IPS-18c (cell line): Measurements from ENCODE around the gene BBS2.

Experiments used
- H3K4me3 ChIP-seq: 2 replicates; pipeline ENCODE4 v1.7.0; 2013; ENCODE audit warnings: low read depth, mild to moderate bottlenecking, low read length, moderate library complexity; ENCODE audit not compliant: insufficient read depth
- H3K9me3 ChIP-seq: one replicate; pipeline ENCODE4 v1.6.1; 2013; ENCODE audit warnings: mild to moderate bottlenecking, low read length, moderate library complexity; ENCODE audit not compliant: control insufficient read depth, insufficient read depth

The BBS2 gene, protein sequence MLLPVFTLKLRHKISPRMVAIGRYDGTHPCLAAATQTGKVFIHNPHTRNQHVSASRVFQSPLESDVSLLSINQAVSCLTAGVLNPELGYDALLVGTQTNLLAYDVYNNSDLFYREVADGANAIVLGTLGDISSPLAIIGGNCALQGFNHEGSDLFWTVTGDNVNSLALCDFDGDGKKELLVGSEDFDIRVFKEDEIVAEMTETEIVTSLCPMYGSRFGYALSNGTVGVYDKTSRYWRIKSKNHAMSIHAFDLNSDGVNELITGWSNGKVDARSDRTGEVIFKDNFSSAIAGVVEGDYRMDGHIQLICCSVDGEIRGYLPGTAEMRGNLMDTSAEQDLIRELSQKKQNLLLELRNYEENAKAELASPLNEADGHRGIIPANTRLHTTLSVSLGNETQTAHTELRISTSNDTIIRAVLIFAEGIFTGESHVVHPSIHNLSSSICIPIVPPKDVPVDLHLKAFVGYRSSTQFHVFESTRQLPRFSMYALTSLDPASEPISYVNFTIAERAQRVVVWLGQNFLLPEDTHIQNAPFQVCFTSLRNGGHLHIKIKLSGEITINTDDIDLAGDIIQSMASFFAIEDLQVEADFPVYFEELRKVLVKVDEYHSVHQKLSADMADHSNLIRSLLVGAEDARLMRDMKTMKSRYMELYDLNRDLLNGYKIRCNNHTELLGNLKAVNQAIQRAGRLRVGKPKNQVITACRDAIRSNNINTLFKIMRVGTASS

DNA sequence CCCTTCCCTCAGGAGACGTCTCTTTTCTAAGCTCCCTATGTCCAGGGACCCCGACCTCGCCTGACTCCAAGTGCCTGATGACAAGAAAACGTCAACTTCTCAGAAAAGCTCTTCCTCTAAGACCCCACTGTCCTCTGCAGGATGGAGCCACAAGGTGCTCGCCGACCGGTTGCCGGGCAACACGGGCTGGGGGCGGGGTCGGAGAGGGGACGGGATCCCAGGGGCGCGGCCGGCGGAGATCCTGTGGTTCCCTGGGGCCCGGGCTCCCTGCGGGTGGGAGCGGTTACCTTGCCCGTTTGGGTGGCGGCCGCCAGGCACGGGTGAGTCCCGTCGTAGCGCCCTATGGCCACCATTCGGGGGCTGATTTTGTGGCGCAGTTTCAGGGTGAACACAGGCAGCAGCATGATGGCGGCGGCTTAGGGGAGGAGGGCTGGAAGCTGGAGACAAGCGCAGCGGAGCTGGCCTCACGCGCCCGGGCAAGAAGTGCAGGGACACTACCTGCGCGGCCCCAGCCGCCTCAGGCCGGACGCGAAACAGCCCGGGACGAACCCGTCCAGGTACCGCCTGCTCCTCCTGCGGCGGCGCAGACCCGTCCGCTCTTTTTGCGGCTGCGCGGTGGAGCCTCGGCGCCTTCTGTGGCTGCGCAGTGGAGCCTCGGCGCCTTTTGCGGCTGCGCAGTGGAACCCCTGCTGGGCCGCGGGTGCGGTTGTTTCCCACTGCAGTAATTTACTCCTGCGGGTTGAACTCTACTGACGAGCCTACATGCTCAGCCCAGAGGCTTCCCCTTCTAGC, at the start of gene BBS2:
TSS of gene BBS2 (minus strand) at position 566 of the 792 bp plus-strand sequence. CDS start at position 404, 162 bp downstream.
- H3K9me3 ChIP-seq, result no peaks in the 10 kb centered on the region
- H3K4me3 ChIP-seq, result peak within 1 kb of the TSS; percentile 75

DNA sequence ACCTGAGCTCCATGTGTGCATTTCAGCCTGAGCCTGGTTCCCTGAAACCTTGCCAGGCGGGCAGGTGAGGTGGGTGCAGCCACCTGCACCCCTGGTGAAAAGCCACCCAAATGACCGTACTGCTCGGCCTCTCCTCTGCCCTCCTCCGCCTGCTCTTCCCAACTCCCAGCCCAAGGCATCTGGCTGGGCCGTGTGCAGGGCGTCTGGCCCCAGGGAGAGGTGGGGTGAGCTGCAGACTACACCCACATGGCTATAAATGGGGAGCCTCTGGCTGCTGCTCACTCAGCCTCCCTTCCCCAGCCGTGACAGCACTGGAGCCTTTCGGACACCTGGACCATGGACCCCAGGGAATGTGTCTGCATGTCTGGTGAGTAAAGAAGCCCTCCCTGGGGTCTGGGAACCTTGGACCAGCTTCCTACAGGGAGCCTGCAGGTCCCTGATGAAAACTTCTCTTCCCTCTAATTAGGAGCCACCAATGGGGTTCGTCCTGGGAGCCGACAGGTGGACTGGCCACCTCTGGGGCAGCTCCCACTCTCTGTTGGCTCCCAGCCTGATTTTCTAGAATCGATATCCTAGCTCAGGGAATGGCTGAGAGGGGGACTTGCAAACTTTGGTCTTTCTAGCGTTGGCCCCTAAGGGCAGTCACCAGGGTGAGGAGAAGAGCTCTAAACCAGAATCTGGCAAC, 45.1 kb upstream of the BBS2 start, which contains the start of gene MT4:
TSS of gene MT4 (plus strand) at position 281 of the 685 bp plus-strand sequence. CDS start at position 337, 56 bp downstream.
- H3K4me3 ChIP-seq, result no peak within 1 kb of the TSS
- no peaks in the 10 kb centered on the region for H3K9me3 ChIP-seq

DNA sequence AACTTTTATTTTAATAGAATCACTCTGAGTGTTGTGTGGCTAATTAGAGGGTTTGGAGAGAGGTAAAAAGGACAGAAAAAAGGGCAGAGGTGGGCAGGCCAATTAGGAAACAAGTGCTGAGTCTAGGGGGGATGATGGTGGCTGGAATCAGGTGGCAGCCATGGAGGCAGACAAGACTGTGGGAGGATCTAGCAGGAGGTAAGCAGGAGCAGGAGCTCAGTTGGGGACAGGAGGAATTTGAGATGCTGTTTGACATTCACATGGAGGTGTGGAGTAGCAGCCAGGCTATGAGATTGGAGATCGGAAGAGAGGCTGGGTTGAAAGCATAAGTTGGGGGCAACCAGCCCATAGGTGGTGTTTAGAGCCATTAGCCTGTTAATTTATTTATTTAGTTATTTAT, 41.3 kb upstream of the BBS2 start:
- no peaks in the 10 kb centered on the region for H3K9me3 ChIP-seq
- H3K4me3 ChIP-seq, result no peak overlapping the region

DNA sequence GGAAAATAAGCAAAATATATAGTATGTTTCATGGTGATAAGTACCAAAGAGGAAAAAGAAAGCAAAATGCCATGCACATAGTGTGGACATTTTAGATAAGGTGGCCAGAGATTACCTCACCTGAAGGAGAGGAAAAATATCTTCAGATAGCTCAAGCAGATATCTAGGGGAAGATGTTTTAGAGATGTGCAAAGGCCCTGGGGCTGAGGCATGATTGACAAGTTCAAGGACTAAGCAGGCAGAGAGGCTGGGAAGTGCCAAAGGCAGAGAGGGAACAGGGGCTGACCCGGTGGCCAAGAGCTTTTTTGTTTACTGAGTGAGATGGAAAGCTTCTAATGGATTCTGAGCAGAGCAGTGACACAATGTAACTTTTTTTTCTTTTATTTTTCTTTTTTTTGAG, 40.6 kb upstream of the BBS2 start:
- Histone ChIP-seq H3K9me3 (no peaks in the 10 kb centered on the region), H3K4me3 (no peak overlapping the region)

DNA sequence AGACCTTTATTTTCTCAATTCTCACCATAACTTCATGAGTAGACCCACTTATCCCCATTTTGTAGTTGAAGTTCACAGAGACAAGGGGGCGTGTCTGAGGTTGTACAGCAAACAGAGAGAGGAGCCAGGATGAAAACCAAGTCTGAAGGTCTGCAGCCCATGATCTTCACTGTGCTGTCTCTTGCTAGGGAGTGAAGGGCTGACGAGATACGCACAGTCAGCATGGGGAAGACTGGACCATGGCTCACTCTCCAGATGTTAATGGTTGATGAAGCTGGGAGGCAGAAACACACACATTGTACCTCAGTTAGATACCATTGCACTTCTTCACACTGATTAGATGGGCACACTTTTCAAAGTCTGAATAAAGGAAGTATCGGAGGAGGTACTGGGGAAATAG, 39.3 kb upstream of the BBS2 start:
- Histone ChIP-seq H3K4me3 (no peak overlapping the region), H3K9me3 (no peaks in the 10 kb centered on the region)

DNA sequence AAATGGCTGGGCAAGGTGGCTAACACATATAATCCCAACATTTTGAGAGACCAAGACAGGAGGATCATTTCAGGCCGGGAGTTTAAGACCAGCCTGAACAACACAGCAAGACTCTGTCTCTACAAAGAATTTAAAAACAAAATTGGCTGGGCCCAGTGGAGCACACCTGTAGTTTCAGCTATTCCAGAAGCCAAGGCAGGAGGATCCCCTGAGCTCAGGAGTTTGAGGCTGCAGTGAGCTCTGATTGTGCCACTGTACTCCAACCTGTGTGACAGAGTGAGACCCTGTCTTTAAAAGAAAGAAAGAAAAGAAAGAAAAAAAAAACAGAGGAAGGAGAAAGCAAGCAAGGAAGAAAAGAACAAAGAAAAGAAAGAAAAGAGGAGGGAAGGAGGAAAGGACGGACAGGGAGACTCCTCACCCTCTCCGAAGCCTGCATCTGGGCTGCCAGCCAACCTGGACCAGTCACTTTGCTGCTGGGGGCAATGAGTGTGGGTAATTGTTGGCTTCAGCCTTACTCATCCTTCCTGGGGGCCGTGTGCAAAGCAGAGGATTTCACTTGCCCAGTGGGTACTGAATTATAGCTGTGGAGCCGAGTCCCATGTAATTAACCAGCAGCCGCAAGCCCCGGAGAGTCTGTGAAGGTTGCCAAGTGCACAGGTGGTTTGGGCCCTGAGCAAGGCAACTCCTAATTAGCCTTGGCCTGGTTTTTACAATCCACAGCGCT, 38.4 kb upstream of the BBS2 start:
- Histone ChIP-seq H3K4me3 (no peak overlapping the region), H3K9me3 (no peaks in the 10 kb centered on the region)

DNA sequence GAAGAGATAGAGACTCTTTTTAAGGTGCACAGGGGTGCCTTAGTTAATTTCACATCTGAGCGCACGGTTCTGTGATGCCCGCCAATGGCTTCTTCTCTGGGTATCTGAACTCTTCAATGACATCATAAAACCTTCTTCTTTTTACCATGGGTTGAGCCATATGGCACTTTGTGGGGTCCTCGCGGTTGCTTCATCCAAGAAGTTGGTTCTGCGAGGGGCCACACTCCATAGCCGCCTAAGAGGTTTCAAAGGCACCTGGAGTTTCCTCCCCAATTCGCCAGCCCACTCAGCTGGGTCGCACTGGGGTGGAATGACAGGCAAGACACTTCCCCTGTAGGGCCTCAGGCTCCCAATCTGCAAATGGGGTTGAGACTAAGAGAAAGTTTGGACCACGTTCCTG, 34.6 kb upstream of the BBS2 start:
- H3K9me3 ChIP-seq, result no peaks in the 10 kb centered on the region
- no peak overlapping the region for H3K4me3 ChIP-seq

DNA sequence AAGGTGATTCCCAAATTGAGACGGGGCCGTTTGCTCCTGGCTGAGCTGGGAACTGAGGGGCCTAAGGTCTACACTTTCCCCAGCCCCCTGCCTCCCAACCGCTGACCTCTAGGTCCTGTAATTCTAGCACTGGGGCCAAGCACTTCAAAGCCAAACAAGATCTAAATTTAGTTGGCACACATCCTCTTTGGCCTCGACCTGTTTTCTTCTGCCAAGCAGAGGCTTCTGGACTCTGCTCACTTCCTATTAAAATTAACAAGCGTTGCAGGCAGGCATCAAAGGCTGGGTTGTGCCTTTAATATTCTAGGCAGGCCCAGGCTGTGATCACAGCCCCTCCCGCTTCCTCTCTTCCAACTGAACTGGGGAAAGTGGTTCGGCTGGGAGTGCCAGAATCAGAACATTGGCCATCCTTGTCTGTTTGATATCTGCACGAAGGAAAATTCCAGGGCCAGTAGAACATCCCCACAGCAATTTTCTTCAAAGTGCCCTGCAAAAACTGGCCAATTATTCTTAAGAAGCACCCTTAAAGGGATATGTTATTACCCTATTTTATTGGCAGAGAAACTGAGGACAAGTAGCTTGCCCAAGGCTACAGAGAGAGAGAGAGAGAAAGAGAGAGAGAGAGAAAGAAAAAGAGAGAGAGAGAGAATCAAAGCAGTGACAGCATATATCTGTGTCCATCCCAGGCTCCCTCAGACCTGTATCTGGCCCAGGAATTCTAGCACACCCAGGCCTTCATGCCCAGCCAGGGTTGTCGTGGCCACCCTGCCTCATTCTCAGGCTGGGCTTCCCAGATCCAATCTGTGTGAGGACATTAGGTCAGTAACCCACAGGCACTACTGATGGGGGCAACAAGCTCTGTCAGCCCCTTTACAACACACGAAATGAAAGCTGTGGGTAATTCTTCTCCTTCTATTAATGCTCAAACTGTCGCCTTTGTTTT, 32.2 kb upstream of the BBS2 start:
- Histone ChIP-seq H3K9me3 (no peaks in the 10 kb centered on the region), H3K4me3 (no peak overlapping the region)

DNA sequence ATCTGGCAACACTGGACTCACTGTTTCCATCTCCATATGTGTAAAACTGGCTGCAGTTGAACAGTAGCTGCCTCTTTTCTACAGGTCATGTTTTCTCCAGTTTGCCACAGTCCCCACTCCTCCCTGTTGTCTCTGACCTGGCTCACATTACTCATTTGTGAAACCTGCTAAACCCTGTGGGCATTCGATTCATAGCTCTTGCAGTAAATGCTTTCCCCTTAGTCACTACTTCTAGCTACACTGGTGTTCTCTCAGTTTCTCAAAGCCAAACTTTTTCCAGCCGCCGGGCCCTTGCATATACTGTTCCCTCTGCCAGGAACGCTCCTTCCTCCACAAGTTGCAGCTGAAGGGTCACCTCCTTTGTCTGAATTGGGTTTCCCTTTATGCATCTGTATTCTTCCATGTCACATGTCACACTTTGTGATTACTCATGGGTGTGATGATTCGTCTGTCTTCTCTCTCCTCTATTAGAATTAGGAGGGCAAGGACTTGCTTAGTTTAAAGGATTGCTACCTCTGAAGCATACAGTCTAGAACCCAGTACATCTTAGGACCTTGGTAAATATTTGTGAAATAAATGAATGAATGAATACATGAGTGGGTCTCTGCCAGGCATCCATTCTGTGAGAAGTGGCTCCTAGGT, 30.0 kb upstream of the BBS2 start:
- no peaks in the 10 kb centered on the region for H3K9me3 ChIP-seq
- no peak overlapping the region for H3K4me3 ChIP-seq

DNA sequence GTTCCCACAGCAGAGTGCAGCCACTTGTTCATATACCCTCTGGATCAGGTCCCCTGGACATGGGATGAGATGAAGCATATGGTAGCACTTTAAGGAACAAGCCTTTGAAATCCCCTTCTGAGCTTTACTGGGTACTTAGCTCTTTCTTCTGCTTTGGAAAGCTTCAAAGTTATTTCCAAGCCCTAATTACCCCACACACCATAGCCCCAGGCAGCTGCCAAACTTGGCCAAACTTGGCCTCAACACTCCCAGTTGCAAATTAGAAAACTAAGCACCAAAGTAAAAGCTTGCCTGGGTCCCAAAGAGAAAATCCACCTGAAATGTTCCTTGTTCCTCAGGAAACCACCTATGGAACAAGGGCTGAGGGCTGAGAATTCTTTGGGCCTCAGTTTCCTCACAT, 29.3 kb upstream of the BBS2 start:
- H3K9me3 ChIP-seq, result no peaks in the 10 kb centered on the region
- H3K4me3 ChIP-seq, result no peak overlapping the region

DNA sequence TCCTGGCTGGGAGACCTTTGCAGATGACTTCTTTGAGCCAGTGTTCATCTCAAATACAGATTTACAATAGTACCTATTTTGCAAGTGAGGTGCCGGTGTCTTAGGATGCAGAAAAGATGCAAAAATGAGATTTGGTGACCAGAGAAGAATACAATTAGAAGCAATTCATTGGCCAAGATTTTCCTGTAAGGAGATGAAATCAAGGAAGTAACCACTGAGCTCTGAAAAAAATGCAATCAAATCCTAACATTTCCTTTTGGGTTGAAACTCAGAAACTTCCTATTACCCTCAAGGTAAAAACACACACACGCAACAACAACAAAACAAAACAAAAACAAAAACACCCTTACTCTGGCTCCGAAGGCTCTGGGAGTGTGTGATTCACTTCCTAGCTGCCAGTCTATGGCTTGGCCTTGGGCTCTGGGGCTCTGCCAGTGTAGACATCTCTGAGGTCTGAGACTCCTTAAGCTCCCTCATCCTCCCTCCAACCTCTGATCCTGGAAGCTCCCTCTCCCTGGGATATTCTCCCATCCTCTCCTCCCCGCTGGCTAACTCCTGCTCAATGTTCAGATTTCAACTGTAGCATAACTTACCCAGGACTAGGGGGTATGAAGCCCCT, 28.2 kb upstream of the BBS2 start:
- Histone ChIP-seq H3K4me3 (no peak overlapping the region), H3K9me3 (no peaks in the 10 kb centered on the region)

DNA sequence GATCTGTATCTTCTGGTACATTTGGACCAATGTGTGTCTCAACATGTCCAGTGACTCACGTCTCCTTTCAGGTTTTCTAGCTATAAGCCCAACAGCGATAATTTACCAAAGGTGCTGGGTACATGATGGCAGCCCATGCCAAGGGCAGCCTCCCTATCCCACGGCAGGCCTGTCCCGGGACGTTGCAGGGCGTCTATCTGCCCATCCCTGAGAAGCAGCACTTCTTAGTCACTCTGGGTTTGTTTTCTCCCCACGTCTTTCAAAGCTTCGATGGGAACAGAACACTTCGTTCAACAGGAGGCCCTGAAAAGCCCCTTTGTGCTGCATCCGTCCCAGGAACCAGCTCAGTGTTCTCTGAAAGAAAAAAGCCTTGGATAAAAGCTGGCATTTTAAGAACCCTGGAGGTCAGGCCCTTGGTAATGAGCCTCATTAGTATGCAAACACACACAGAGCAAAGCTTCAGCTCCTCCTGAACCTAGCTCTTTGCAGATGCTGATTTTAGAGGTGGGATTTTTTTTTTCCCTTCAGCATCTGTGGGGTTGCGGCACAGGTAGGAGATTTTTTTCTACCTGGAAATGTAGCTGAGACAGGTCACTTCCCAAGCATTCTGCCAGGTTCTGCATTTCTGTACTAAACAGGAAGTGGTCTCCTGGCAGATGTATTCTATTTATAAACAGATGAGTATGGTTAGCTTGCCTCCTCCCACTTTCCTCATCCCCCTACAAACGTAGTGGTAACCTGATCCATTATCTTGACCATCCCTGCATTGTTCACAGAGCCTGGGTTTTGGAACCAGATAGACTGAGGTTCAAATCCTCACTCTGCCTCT, 27.5 kb upstream of the BBS2 start:
- Histone ChIP-seq H3K9me3 (no peaks in the 10 kb centered on the region), H3K4me3 (peak overlapping the region; percentile 24)

DNA sequence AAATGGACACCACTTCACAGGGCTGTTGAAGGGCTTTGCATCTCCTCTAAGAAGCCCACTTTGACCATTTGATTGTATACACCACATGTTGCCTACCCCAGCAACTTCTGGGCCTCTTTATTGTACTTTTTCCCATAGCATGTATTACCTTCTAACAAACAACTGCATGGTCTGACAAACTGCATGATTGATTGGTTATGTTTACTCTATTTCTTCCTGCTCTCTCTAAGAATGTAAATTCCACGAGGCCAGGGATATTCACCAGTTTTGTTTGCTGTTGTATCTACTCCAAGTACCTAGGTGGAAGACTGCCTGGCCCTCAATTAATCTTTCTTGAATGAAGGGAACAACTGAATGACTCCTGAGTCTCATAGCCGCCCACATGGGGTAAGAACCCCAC, 22.2 kb upstream of the BBS2 start:
- Histone ChIP-seq H3K4me3 (no peak overlapping the region), H3K9me3 (no peaks in the 10 kb centered on the region)

DNA sequence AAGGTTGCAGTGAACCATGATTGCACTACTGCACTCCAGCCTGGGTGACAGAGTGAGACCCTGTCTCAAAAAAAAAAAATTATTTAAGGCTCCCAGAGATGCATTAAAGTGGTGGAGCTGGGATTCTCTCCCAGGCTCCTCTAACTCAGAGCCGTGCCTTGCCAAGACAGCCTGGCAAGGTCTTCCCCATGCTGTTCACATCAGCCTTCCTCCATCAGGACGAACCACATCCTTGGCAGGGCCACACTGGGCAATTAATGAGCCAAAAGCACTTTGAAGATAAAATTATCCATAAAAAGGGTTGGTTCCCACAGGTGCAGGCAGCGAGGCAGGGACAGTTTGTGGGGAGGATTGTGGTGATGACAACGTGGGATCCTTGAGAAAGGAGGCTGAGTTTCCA, 19.8 kb upstream of the BBS2 start:
- H3K9me3 ChIP-seq, result no peaks in the 10 kb centered on the region
- H3K4me3 ChIP-seq, result no peak overlapping the region
